H1 (cell line): Measurements from ENCODE around the gene SNTG2. TPM values are rescaled to one million over a fixed set of nuclear protein-coding genes. Genes with fewer than 3 reads are reported as not detected.

ENCODE experiments used
- CTBP2 ChIP-seq: IDR thresholded peaks from 2 replicates; pipeline ENCODE4 v1.7.0; 2011; ENCODE audit warnings: borderline replicate concordance, mild to moderate bottlenecking, moderate library complexity, mixed read lengths, low read length; ENCODE audit not compliant: insufficient read depth, insufficient read length
- HDAC2 ChIP-seq, 2 experiments: fragments of 300-600 bp in 1 of 2; sonication (generic) in 1 of 2; IDR thresholded peaks; 2 replicates each; pipeline ENCODE4 v1.6.1; 2011 to 2012; ENCODE audit warnings: low read depth in 2 of 2, low read length in 2 of 2, mild to moderate bottlenecking in 2 of 2, moderate library complexity in 2 of 2, borderline replicate concordance in 1 of 2, inconsistent platforms in 1 of 2
- POU5F1 ChIP-seq: IDR thresholded peaks from 2 replicates; pipeline ENCODE4 v1.6.1; 2011; ENCODE audit warnings: low read depth, mild to moderate bottlenecking, low read length, moderate library complexity
- polyA plus RNA-seq, 7 experiments: library from polyadenylated mRNA; depleted of rRNA in 3 of 7; stranded (reverse) in 5 of 7; unstranded in 2 of 7; fragments of >200 nt in 5 of 7; fragments of 200-250 nt in 2 of 7; gene quantifications; 1 replicate in 5 of 7; 2 replicates in 1 of 7; 4 replicates in 1 of 7; pipeline versions ENCODE4 v1.2.1 to v1.2.3, GENCODE V29; 2011 to 2013; ENCODE audit warnings: missing spikeins in 2 of 7, mixed read lengths in 2 of 7
- total RNA-seq: library from RNA; stranded (reverse); fragmentation: NEBNext Ultra II Directional; extraction: Animal tissue kit (Norgen Biotek cat#: 25700); gene quantifications from 2 replicates; pipeline ENCODE4 v1.2.1, GENCODE V29; 2021

SNTG2 gene
- total and polyA plus RNA-seq, 2 of the 8 experiments (the other 6 are each of a cell fraction or from before 2014, with no cell fraction given) = 6.6 to 18.1 TPM

DNA sequence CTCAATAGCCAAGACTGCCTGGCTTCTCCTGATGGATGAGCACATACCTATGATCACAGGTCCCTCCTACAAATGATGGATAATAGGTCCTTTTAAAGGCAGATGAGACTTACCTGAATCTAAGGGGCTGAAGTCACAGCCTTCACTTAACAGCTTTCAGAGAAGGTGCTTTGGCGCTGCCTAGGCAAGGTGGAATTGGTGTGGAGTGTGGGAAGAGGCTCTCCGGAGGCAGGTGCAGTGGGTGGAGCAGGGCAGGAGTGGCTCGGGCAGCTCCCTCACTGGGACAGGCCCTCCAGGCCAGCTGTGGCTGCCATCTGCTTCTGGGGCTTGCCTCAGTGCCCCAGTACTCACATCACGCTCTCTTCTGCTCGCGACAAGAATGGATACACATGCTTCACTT, 363.6 kb downstream of the SNTG2 start (continued):
- TF ChIP-seq CTBP2 = no peak
- no peak for TF ChIP-seq POU5F1
- TF ChIP-seq HDAC2 (IDR thresholded peaks at IDR 0.05; ENCODE audit: borderline replicate concordance in 1 of 2, low read depth in 2 of 2, low read length in 2 of 2) = no peak
- TF ChIP-seq, all 59 proteins: peak for 0
